Esophagus squamous epithelium (tissue), 4 donors: Measurements from ENCODE around the gene TBX10.

Experiments used
- POLR2A ChIP-seq, 4 donors: fragments of 450-650 bp; IDR thresholded peaks; one replicate each; pipeline ENCODE4 v1.6.1; 2017; ENCODE audit warnings: antibody characterized with exemption in 4 of 4, mild to moderate bottlenecking in 4 of 4, moderate library complexity in 3 of 4
- TF ChIP-seq, protein P1 (sequence below), 6 experiments: fragments of 450-650 bp in 4 of 6; fragments of 200-600 bp in 2 of 6; sonication (generic) in 2 of 6; IDR thresholded peaks; one replicate each; pipeline ENCODE4 v1.5.1; 2016 to 2019; ENCODE audit warnings: antibody characterized with exemption in 6 of 6, mild to moderate bottlenecking in 4 of 6, moderate library complexity in 4 of 6

GRCh38 chr11:67644472-67645418 lies 5.2 kb upstream of the TBX10 start:
- TF ChIP-seq POLR2A (IDR thresholded peaks at IDR 0.05): no peak
- TF ChIP-seq, protein P1, sequence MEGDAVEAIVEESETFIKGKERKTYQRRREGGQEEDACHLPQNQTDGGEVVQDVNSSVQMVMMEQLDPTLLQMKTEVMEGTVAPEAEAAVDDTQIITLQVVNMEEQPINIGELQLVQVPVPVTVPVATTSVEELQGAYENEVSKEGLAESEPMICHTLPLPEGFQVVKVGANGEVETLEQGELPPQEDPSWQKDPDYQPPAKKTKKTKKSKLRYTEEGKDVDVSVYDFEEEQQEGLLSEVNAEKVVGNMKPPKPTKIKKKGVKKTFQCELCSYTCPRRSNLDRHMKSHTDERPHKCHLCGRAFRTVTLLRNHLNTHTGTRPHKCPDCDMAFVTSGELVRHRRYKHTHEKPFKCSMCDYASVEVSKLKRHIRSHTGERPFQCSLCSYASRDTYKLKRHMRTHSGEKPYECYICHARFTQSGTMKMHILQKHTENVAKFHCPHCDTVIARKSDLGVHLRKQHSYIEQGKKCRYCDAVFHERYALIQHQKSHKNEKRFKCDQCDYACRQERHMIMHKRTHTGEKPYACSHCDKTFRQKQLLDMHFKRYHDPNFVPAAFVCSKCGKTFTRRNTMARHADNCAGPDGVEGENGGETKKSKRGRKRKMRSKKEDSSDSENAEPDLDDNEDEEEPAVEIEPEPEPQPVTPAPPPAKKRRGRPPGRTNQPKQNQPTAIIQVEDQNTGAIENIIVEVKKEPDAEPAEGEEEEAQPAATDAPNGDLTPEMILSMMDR (IDR thresholded peaks at IDR 0.05): no peak
